OCI-LY1 (cell line): Measurements from ENCODE around the gene TEX14.

Experiments used
- EZH2 ChIP-seq: fragments of 200-600 bp; sonication (generic), shearing (Covaris generic); IDR thresholded peaks from 2 replicates; pipeline ENCODE4 v1.8.0; 2017; ENCODE audit warnings: borderline replicate concordance, mixed run types, mild to moderate bottlenecking, antibody characterized with exemption, low read length, moderate library complexity, mixed read lengths
- TF ChIP-seq, protein P1 (sequence below): fragments of 200-600 bp; sonication (generic), shearing (Covaris generic); IDR thresholded peaks from 2 replicates; pipeline ENCODE4 v1.5.1; 2017; ENCODE audit warnings: mild to moderate bottlenecking, antibody characterized with exemption, low read length, moderate library complexity, mixed read lengths

DNA sequence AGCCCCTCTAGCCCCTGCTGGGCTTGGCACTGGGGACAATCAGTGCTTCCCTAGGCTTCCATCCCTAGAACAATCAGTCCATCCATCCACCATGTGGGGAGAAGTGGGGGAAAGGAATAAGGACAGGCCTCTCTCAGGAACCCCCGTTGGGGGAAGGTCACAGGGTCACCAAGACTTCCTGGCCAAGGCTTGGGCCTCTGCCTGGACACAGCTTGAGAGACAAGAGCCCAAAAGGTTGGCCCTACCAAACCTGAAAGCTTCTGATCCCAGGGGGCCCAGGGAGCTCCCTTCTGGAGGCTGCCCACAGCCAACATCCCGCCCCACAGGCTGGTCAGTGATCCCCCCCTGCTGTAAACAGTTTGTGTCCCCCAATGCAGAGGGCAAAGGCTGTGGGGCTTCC, 161.2 kb downstream of the TEX14 start:
- TF ChIP-seq EZH2 = no peak
- TF ChIP-seq, protein P1, sequence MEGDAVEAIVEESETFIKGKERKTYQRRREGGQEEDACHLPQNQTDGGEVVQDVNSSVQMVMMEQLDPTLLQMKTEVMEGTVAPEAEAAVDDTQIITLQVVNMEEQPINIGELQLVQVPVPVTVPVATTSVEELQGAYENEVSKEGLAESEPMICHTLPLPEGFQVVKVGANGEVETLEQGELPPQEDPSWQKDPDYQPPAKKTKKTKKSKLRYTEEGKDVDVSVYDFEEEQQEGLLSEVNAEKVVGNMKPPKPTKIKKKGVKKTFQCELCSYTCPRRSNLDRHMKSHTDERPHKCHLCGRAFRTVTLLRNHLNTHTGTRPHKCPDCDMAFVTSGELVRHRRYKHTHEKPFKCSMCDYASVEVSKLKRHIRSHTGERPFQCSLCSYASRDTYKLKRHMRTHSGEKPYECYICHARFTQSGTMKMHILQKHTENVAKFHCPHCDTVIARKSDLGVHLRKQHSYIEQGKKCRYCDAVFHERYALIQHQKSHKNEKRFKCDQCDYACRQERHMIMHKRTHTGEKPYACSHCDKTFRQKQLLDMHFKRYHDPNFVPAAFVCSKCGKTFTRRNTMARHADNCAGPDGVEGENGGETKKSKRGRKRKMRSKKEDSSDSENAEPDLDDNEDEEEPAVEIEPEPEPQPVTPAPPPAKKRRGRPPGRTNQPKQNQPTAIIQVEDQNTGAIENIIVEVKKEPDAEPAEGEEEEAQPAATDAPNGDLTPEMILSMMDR = no peak
